Sigmoid colon (tissue), 4 donors: Measurements from ENCODE around the gene TM4SF5.

ENCODE experiments used
- EP300 ChIP-seq, 4 donors: sonication (generic); formaldehyde crosslinking; IDR thresholded peaks; one replicate each; pipeline ENCODE4 v1.6.1; 2017; ENCODE audit warnings: antibody characterized with exemption in 4 of 4
- POLR2A ChIP-seq, 2 donors: fragments of 450-650 bp; IDR thresholded peaks; one replicate each; pipeline ENCODE4 v1.6.1; 2016; ENCODE audit warnings: antibody characterized with exemption in 2 of 2, mild to moderate bottlenecking in 2 of 2, moderate library complexity in 2 of 2
- POLR2AphosphoS5 ChIP-seq, 4 donors: sonication (generic); formaldehyde crosslinking; IDR thresholded peaks; one replicate each; pipeline ENCODE4 v1.6.1; 2017; ENCODE audit warnings: antibody characterized with exemption in 4 of 4
- TF ChIP-seq, protein P1 (sequence below), 4 experiments: fragments of 450-650 bp in 3 of 4; fragments of 200-600 bp in 1 of 4; IDR thresholded peaks; one replicate each; pipeline ENCODE4 v1.5.1; 2016 to 2019; ENCODE audit warnings: antibody characterized with exemption in 4 of 4, mild to moderate bottlenecking in 3 of 4, moderate library complexity in 2 of 4

DNA sequence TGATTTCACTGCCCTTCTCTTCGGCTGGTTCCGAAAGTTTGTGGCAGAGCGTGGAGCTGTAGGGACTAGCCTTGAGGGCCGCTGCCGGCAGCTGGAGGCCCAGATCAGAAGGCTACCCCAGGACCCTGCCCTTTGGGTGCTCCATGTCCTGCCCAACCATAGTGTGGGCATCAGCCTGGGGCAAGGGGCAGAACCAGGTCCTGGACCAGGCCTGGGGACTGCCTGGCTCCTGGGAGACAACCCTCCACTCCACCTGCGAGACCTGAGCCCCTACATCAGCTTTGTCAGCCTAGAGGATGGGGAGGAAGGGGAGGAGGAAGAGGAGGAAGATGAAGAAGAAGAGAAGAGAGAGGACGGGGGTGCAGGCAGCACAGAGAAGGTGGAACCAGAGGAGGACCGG lies 31.1 kb upstream of the TM4SF5 start:
- TF ChIP-seq POLR2AphosphoS5 (IDR thresholded peaks at IDR 0.05), result no peak
- TF ChIP-seq, protein P1, sequence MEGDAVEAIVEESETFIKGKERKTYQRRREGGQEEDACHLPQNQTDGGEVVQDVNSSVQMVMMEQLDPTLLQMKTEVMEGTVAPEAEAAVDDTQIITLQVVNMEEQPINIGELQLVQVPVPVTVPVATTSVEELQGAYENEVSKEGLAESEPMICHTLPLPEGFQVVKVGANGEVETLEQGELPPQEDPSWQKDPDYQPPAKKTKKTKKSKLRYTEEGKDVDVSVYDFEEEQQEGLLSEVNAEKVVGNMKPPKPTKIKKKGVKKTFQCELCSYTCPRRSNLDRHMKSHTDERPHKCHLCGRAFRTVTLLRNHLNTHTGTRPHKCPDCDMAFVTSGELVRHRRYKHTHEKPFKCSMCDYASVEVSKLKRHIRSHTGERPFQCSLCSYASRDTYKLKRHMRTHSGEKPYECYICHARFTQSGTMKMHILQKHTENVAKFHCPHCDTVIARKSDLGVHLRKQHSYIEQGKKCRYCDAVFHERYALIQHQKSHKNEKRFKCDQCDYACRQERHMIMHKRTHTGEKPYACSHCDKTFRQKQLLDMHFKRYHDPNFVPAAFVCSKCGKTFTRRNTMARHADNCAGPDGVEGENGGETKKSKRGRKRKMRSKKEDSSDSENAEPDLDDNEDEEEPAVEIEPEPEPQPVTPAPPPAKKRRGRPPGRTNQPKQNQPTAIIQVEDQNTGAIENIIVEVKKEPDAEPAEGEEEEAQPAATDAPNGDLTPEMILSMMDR (IDR thresholded peaks at IDR 0.05), result no peak
- no peak for TF ChIP-seq EP300 (IDR thresholded peaks at IDR 0.05)
- TF ChIP-seq POLR2A (IDR thresholded peaks at IDR 0.05), result no peak
